GM21619 (cell line): ENCODE measurements around the gene TBC1D5.
"Not testable (repeated sequence)": the region's sequence is repeated elsewhere in the genome, so short reads cannot be mapped to it uniquely, and the experiment has no call there.

Experiments used
- ATAC-seq: cut with Tn5 transposase; IDR thresholded peaks from one replicate; pipeline ENCODE4 v1.9.1; 2021; ENCODE audit not compliant: unreplicated experiment

Gene TBC1D5

GRCh38 chr3:17494117-17494809 is 248.2 kb downstream of the TBC1D5 start:
- ATAC-seq, result no peak

GRCh38 chr3:17491601-17492000 is 250.8 kb downstream of the TBC1D5 start:
- ATAC-seq, result no peak

- not testable (repeated sequence) for ATAC-seq
These were observed 251.2 kb downstream of the TBC1D5 start for GRCh38 chr3:17491190-17491589.

- no peak for ATAC-seq
These were observed 253.3 kb downstream of the TBC1D5 start for GRCh38 chr3:17489139-17489538.

GRCh38 chr3:17481116-17481515 is 261.3 kb downstream of the TBC1D5 start:
- ATAC-seq, result no peak

- ATAC-seq, result no peak
These were observed 262.6 kb downstream of the TBC1D5 start for GRCh38 chr3:17479681-17480405.

GRCh38 chr3:17478673-17479072 is 263.8 kb downstream of the TBC1D5 start:
- ATAC-seq, result no peak

GRCh38 chr3:17473761-17474160 is 268.7 kb downstream of the TBC1D5 start:
- no peak for ATAC-seq

- no peak for ATAC-seq
These were observed 272.5 kb downstream of the TBC1D5 start for GRCh38 chr3:17469954-17470353.

- no peak for ATAC-seq
These were observed 272.9 kb downstream of the TBC1D5 start for GRCh38 chr3:17469520-17469919.

GRCh38 chr3:17466028-17466427 is 276.4 kb downstream of the TBC1D5 start:
- no peak for ATAC-seq

GRCh38 chr3:17459470-17459993 is 282.9 kb downstream of the TBC1D5 start:
- no peak for ATAC-seq

- no peak for ATAC-seq
These were observed 285.8 kb downstream of the TBC1D5 start for GRCh38 chr3:17456650-17457049.

- ATAC-seq, result no peak
These were observed 286.4 kb downstream of the TBC1D5 start for GRCh38 chr3:17456046-17456445.

- ATAC-seq, result no peak
These were observed 297.6 kb downstream of the TBC1D5 start for GRCh38 chr3:17444865-17445264.

GRCh38 chr3:17443142-17443541 is 299.3 kb downstream of the TBC1D5 start:
- no peak for ATAC-seq

GRCh38 chr3:17442332-17443049 is 299.9 kb downstream of the TBC1D5 start:
- ATAC-seq, result no peak

- ATAC-seq, result no peak
These were observed 308.6 kb downstream of the TBC1D5 start for GRCh38 chr3:17433876-17434275.

- no peak for ATAC-seq
These were observed 310.2 kb downstream of the TBC1D5 start for GRCh38 chr3:17432236-17432635.

- ATAC-seq, result no peak
These were observed 310.9 kb downstream of the TBC1D5 start for GRCh38 chr3:17431484-17432045.

- no peak for ATAC-seq
These were observed 311.4 kb downstream of the TBC1D5 start for GRCh38 chr3:17431004-17431403.
